GM21390 (cell line): ENCODE data around the gene ECM2.
"Not testable (repeated sequence)": the region's sequence is repeated elsewhere in the genome, so short reads cannot be mapped to it uniquely, and the experiment has no call there.

Experiments used
- ATAC-seq: cut with Tn5 transposase; IDR thresholded peaks from one replicate; pipeline ENCODE4 v1.9.1; 2021; ENCODE audit not compliant: unreplicated experiment

Gene ECM2

GRCh38 chr9:92535940-92536850, at the start of gene ECM2:
Gene ECM2, minus strand, starts transcription at chr9:92535990. Its CDS starts 13,124 bp downstream, at chr9:92522866.
- no peak for ATAC-seq

- no peak for ATAC-seq
These were observed 40.4 kb upstream of the ECM2 start for GRCh38 chr9:92576175-92576574.

GRCh38 chr9:92573612-92574011, 37.8 kb upstream of the ECM2 start:
- not testable (repeated sequence) for ATAC-seq

GRCh38 chr9:92571871-92572270, 36.1 kb upstream of the ECM2 start:
- not testable (repeated sequence) for ATAC-seq

GRCh38 chr9:92564982-92565381, 29.2 kb upstream of the ECM2 start:
- no peak for ATAC-seq

GRCh38 chr9:92564504-92564903, 28.7 kb upstream of the ECM2 start:
- no peak for ATAC-seq

GRCh38 chr9:92563116-92564100, 27.6 kb upstream of the ECM2 start:
- no peak for ATAC-seq

GRCh38 chr9:92562461-92562967, 26.7 kb upstream of the ECM2 start:
- ATAC-seq, result no peak

GRCh38 chr9:92561374-92562330, 25.9 kb upstream of the ECM2 start:
- no peak for ATAC-seq

- no peak for ATAC-seq
These were observed 23.0 kb upstream of the ECM2 start for GRCh38 chr9:92558612-92559374.

GRCh38 chr9:92550765-92551164, 15.0 kb upstream of the ECM2 start:
- ATAC-seq, result no peak

GRCh38 chr9:92547356-92547755, 11.6 kb upstream of the ECM2 start:
- ATAC-seq, result no peak

- no peak for ATAC-seq
These were observed 9.3 kb upstream of the ECM2 start for GRCh38 chr9:92545002-92545510.

GRCh38 chr9:92543972-92544371, 8.2 kb upstream of the ECM2 start:
- no peak for ATAC-seq

GRCh38 chr9:92538541-92538940, 2.8 kb upstream of the ECM2 start:
- no peak for ATAC-seq

GRCh38 chr9:92534674-92535073, 1.1 kb downstream of the ECM2 start:
- no peak for ATAC-seq

- ATAC-seq, result no peak
These were observed 1.6 kb downstream of the ECM2 start for GRCh38 chr9:92534204-92534603.

- ATAC-seq, result no peak
These were observed 4.9 kb downstream of the ECM2 start for GRCh38 chr9:92530893-92531292.

- no peak for ATAC-seq
These were observed 6.7 kb downstream of the ECM2 start for GRCh38 chr9:92529124-92529523.
